Naive thymus-derived CD4-positive, alpha-beta T cell (primary cell): ENCODE results near the gene ZDHHC22. TPM values are rescaled to one million over a fixed set of nuclear protein-coding genes. Genes with fewer than 3 reads are reported as not detected.

ENCODE experiments used
- ATAC-seq: fragments of 150-1000 bp; cut with Tn5 transposase; 2 replicates; pipeline ENCODE4 v1.10.0; 2021; ENCODE audit warnings: mild to moderate bottlenecking, moderate library complexity
- CTCF ChIA-PET: fragments of 350-600 bp; sonication (Branson Sonifier 250); formaldehyde crosslinking; loops from one replicate; lab custom pipeline; 2021; ENCODE audit warnings: antibody characterized with exemption; lab: Charles Lee
- POLR2A ChIA-PET: fragments of 350-600 bp; sonication (Branson Sonifier 250); formaldehyde crosslinking; loops from one replicate; lab custom pipeline; 2021; ENCODE audit warnings: antibody characterized with exemption, inconsistent platforms; lab: Charles Lee
- DNase-seq, 9 donors: peaks; one replicate each; pipeline versions ENCODE4 v3.0.0 to v3.0.0-alpha.2; 2020 to 2022; ENCODE audit warnings: mixed read lengths in 1 of 9
- H3K27ac ChIP-seq: one replicate; pipeline ENCODE4 v1.7.0; 2013; ENCODE audit warnings: mild to moderate bottlenecking, low read depth, low read length, moderate library complexity
- H3K27me3 ChIP-seq, 2 donors: one replicate each; pipeline ENCODE4 v1.7.0; 2013; ENCODE audit warnings: low read length in 2 of 2, mild to moderate bottlenecking in 2 of 2, moderate library complexity in 2 of 2; ENCODE audit not compliant: control insufficient read depth in 2 of 2, insufficient read depth in 2 of 2
- H3K36me3 ChIP-seq, 3 experiments: 1 replicate in 2 of 3; 2 replicates in 1 of 3; pipeline ENCODE4 v1.7.0; 2013; ENCODE audit warnings: low read length in 3 of 3, mild to moderate bottlenecking in 3 of 3, moderate library complexity in 1 of 3; ENCODE audit not compliant: insufficient read depth in 3 of 3, control insufficient read depth in 2 of 3
- H3K4me1 ChIP-seq, 2 donors: one replicate each; pipeline ENCODE4 v1.7.0; 2013; ENCODE audit warnings: low read length in 2 of 2, mild to moderate bottlenecking in 2 of 2, moderate library complexity in 1 of 2; ENCODE audit not compliant: control insufficient read depth in 2 of 2, insufficient read depth in 2 of 2
- H3K4me3 ChIP-seq: 2 replicates; pipeline ENCODE4 v1.7.0; 2013; ENCODE audit warnings: mild to moderate bottlenecking, low read length
- H3K9me3 ChIP-seq, 3 experiments: 1 replicate in 2 of 3; 2 replicates in 1 of 3; pipeline ENCODE4 v1.7.0; 2013; ENCODE audit warnings: low read length in 3 of 3; ENCODE audit not compliant: control insufficient read depth in 2 of 3
- H3K27ac Mint-ChIP-seq, 9 donors: one replicate each; pipeline ENCODE4 v1.8.0; 2020 to 2022; ENCODE audit warnings: mixed read lengths in 9 of 9, mild to moderate bottlenecking in 8 of 9, moderate library complexity in 5 of 9, inconsistent platforms in 2 of 9
- H3K27me3 Mint-ChIP-seq, 5 donors: one replicate each; pipeline ENCODE4 v1.8.0; 2021 to 2022; ENCODE audit warnings: mixed read lengths in 5 of 5, mild to moderate bottlenecking in 1 of 5
- H3K36me3 Mint-ChIP-seq, 5 donors: one replicate each; pipeline ENCODE4 v1.8.0; 2020 to 2022; ENCODE audit warnings: mixed read lengths in 5 of 5, mild to moderate bottlenecking in 3 of 5, inconsistent platforms in 1 of 5
- H3K4me1 Mint-ChIP-seq, 7 donors: one replicate each; pipeline ENCODE4 v1.8.0; 2020 to 2022; ENCODE audit warnings: mixed read lengths in 7 of 7, mild to moderate bottlenecking in 3 of 7, inconsistent platforms in 1 of 7
- H3K4me3 Mint-ChIP-seq, 10 donors: one replicate each; pipeline ENCODE4 v1.8.0; 2020 to 2022; ENCODE audit warnings: mild to moderate bottlenecking in 10 of 10, mixed read lengths in 10 of 10, moderate library complexity in 6 of 10, inconsistent platforms in 2 of 10
- H3K9me3 Mint-ChIP-seq, 11 donors: one replicate each; pipeline ENCODE4 v1.8.0; 2020 to 2022; ENCODE audit warnings: mixed read lengths in 11 of 11, mild to moderate bottlenecking in 4 of 11, inconsistent platforms in 1 of 11, moderate library complexity in 1 of 11
- intact Hi-C, 2 donors: fragments of 100-400 bp; cut with micrococcal nuclease; formaldehyde crosslinking; loops; one replicate each; pipeline ENCODE4 v1.15.1; 2023
- polyA plus RNA-seq, 2 donors: library from polyadenylated mRNA; unstranded; fragments of 300-500 nt; fragmentation: Illumina TruSeq; gene quantifications; one replicate each; pipeline ENCODE4 v1.2.3, GENCODE V29; 2021
- total RNA-seq, 6 experiments: library from RNA in 5 of 6; stranded (reverse) in 5 of 6; gene quantifications; 1 replicate in 5 of 6; 2 replicates in 1 of 6; pipeline ENCODE4 v1.2.3 and lab custom pipeline; 2021 to 2026

The ZDHHC22 gene
- total and polyA plus RNA-seq, 7 experiments from 2014 or later: not detected

- Mint-ChIP-seq H3K4me1 (peaks cover 3 to 19% (median 12%) of the 10 kb centered on the region in 7 donors), H3K27ac (peak overlapping the region in 3 of 9 donors; percentile 3 to 82 (median 14))
Measured at GRCh38 chr14:77085538-77085937, 56.1 kb downstream of the ZDHHC22 start.

GRCh38 chr14:77084985-77085384 lies 56.6 kb downstream of the ZDHHC22 start:
- ATAC-seq (no peak), DNase-seq (no peak)
- ChIA-PET POLR2A (no interaction called here), CTCF (interaction anchor here (0.6 to 3.8 kb wide), 4 partner anchors 10 to 213 kb away, joined by 4 to 15 read pairs (median 5); no protein-coding TSS in a partner anchor)
- Mint-ChIP-seq H3K36me3 (peaks cover 0 to 3% (median 3%) of the 10 kb centered on the region in 5 donors), H3K27me3 (peaks cover 0 to 15% (median 5%) of the 10 kb centered on the region in 5 donors), H3K27ac (peak overlapping the region in 3 of 9 donors; percentile 3 to 82 (median 33)), H3K9me3 (peaks cover 0 to 10% (median 2%) of the 10 kb centered on the region in 11 donors), H3K4me1 (peaks cover 3 to 19% (median 12%) of the 10 kb centered on the region in 7 donors), H3K4me3 (no peak overlapping the region)
- H3K27ac ChIP-seq: no peak overlapping the region
- no peaks in the 10 kb centered on the region for H3K9me3 ChIP-seq
- H3K4me1 ChIP-seq: peaks cover 0 to 9% of the 10 kb centered on the region in 2 donors
- intact Hi-C loops: no loop called here
- H3K4me3 ChIP-seq: no peak overlapping the region
- no peaks in the 10 kb centered on the region for H3K27me3 ChIP-seq
- H3K36me3 ChIP-seq: no peaks in the 10 kb centered on the region

More at GRCh38 chr14:77085538-77085937, 56.1 kb downstream of the ZDHHC22 start:
- Histone ChIP-seq H3K27ac (no peak overlapping the region), H3K36me3 (no peaks in the 10 kb centered on the region), H3K4me3 (no peak overlapping the region), H3K4me1 (peaks cover 0 to 9% of the 10 kb centered on the region in 2 donors), H3K9me3 (no peaks in the 10 kb centered on the region), H3K27me3 (no peaks in the 10 kb centered on the region)
- intact Hi-C loops: no loop called here
- Mint-ChIP-seq H3K36me3 (no peaks in the 10 kb centered on the region), H3K27me3 (peaks cover 0 to 14% (median 5%) of the 10 kb centered on the region in 5 donors), H3K9me3 (peaks cover 0 to 8% (median 0%) of the 10 kb centered on the region in 11 donors), H3K4me3 (no peak overlapping the region)
- ChIA-PET CTCF (interaction anchor here (0.6 to 3.8 kb wide), 4 partner anchors 16 to 213 kb away, joined by 4 to 15 read pairs (median 5); no protein-coding TSS in a partner anchor), POLR2A (interaction anchor here (0.8 kb wide), 1 partner anchor 12 kb away, joined by 3 read pairs; no protein-coding TSS in a partner anchor)
- no peak for ATAC-seq
- no peak for DNase-seq

DNA sequence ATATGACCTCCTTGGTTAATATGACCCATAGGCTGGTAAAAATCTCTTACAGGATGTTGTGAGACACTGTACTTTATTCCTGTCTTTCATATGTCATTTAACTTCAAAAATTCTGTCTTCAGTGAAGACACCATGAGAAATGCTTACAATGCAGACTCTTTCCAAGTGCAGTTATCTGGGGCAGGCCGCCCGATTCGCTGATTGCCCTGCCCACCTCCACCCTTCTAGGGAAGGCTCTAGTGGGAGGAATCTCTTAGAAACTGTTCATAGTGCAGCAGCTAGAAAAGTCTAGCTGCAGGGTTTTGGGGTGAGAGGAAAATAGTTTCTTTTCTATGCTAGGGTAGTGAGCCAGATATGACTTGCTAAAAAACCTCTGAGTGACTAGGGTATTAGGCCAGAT lies 58.5 kb downstream of the ZDHHC22 start:
- no peak overlapping the region for H3K4me3 Mint-ChIP-seq
- H3K27ac ChIP-seq: no peak overlapping the region
- ATAC-seq (no peak), DNase-seq (no peak)
- H3K4me3 ChIP-seq: no peak overlapping the region
- peaks cover 0 to 9% (median 5%) of the 10 kb centered on the region in 5 donors for H3K27me3 Mint-ChIP-seq
- no peak overlapping the region for H3K27ac Mint-ChIP-seq
- ChIA-PET CTCF (interaction anchor here (1.4 to 3.8 kb wide), 3 partner anchors 13 to 14 kb away, joined by 3 to 15 read pairs (median 9); no protein-coding TSS in a partner anchor), POLR2A (no interaction called here)
- intact Hi-C loops: no loop called here
- H3K36me3 ChIP-seq: no peaks in the 10 kb centered on the region
- peaks cover 0 to 9% of the 10 kb centered on the region in 2 donors for H3K4me1 ChIP-seq
- H3K9me3 ChIP-seq: no peaks in the 10 kb centered on the region
- H3K27me3 ChIP-seq: no peaks in the 10 kb centered on the region
- H3K9me3 Mint-ChIP-seq: peaks cover 0 to 10% (median 5%) of the 10 kb centered on the region in 11 donors
- H3K4me1 Mint-ChIP-seq: peaks cover 3 to 19% (median 9%) of the 10 kb centered on the region in 7 donors
- peaks cover 0 to 8% (median 8%) of the 10 kb centered on the region in 5 donors for H3K36me3 Mint-ChIP-seq

DNA sequence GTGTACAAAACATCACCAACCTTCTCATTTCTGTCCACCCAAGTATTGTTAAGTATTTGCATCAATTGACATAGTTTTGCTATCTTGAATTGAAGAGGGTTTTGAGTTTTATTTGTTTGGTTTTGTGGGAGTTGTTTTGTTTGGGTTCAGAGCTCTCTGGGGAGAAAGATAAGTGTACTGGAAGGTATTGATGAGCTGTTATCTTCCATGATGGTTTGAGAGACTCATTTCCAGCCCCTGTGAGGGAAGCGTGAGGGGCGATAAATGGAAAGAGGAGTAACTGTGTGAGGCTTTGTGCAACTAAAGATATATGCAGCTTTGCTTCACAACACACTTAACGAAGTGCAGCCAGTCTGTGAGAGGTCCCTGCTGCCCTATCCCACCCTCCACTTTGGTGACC lies 59.2 kb downstream of the ZDHHC22 start:
- Mint-ChIP-seq H3K36me3 (peaks cover 0 to 8% (median 8%) of the 10 kb centered on the region in 5 donors), H3K27ac (peak overlapping the region in 1 of 9 donors; percentile 63), H3K9me3 (peaks cover 0 to 10% (median 5%) of the 10 kb centered on the region in 11 donors), H3K4me3 (no peak overlapping the region), H3K27me3 (peaks cover 0 to 9% (median 5%) of the 10 kb centered on the region in 5 donors), H3K4me1 (peaks cover 3 to 14% (median 7%) of the 10 kb centered on the region in 7 donors)
- no peaks in the 10 kb centered on the region for H3K27me3 ChIP-seq
- ChIA-PET POLR2A (no interaction called here), CTCF (interaction anchor here (1.4 to 2.8 kb wide), 2 partner anchors 12 to 13 kb away, joined by 3 to 9 read pairs; no protein-coding TSS in a partner anchor)
- ATAC-seq: no peak
- intact Hi-C loops: no loop called here
- H3K27ac ChIP-seq: no peak overlapping the region
- H3K4me3 ChIP-seq: no peak overlapping the region
- no peaks in the 10 kb centered on the region for H3K9me3 ChIP-seq
- H3K36me3 ChIP-seq: no peaks in the 10 kb centered on the region
- H3K4me1 ChIP-seq: peaks cover 0 to 9% of the 10 kb centered on the region in 2 donors
- DNase-seq: no peak

Other genes with a start within 250 kb of the ZDHHC22 start
- gene IRF2BPL, start 113.1 kb downstream of the ZDHHC22 start, total RNA-seq: 10 to 100 TPM; 30.2 to 45.2 (median 34.6) TPM
- 1 to 10 TPM; 3.5 to 3.8 TPM for gene IRF2BPL, start 113.1 kb downstream of the ZDHHC22 start, polyA plus RNA-seq
- gene CIPC, start 43.5 kb downstream of the ZDHHC22 start, total RNA-seq: 10 to 100 TPM in 4 of 5 experiments, 1 to 10 TPM in 1; 5.5 to 14.2 (median 12.9) TPM
- 1 to 10 TPM; 4.3 to 8.4 TPM for gene CIPC, start 43.5 kb downstream of the ZDHHC22 start, polyA plus RNA-seq
- 1 to 10 TPM in 2 of 5 experiments, under 1 TPM in 3; 0.46 to 4.9 (median 0.80) TPM for gene TMEM63C, start 40.0 kb upstream of the ZDHHC22 start, total RNA-seq
- not detected for gene TMEM63C, start 40.0 kb upstream of the ZDHHC22 start, polyA plus RNA-seq
- not detected for gene NGB, start 129.4 kb upstream of the ZDHHC22 start, total RNA-seq
- not detected for gene NGB, start 129.4 kb upstream of the ZDHHC22 start, polyA plus RNA-seq
- 10 to 100 TPM in 2 of 5 experiments, 1 to 10 TPM in 3; 6.9 to 15.3 (median 9.4) TPM for gene POMT2, start 179.1 kb upstream of the ZDHHC22 start, total RNA-seq
- under 1 TPM in 1 of 2 donors, not detected in 1; 0.39 TPM for gene POMT2, start 179.1 kb upstream of the ZDHHC22 start, polyA plus RNA-seq
- gene GSTZ1, start 179.2 kb upstream of the ZDHHC22 start, total RNA-seq: 10 to 100 TPM in 3 of 5 experiments, 1 to 10 TPM in 2; 7.1 to 13.4 (median 11.5) TPM
- gene GSTZ1, start 179.2 kb upstream of the ZDHHC22 start, polyA plus RNA-seq: 1 to 10 TPM; 5.6 to 9.5 TPM
- 10 to 100 TPM in 1 of 5 experiments, 1 to 10 TPM in 4; 5.5 to 18.6 (median 7.0) TPM for gene TMED8, start 235.3 kb upstream of the ZDHHC22 start, total RNA-seq
- gene TMED8, start 235.3 kb upstream of the ZDHHC22 start, polyA plus RNA-seq: 1 to 10 TPM; 2.4 to 3.1 TPM
- gene SAMD15, start 235.6 kb upstream of the ZDHHC22 start, total RNA-seq: under 1 TPM in 3 of 5 experiments, not detected in 2; 0.27 to 0.46 (median 0.42) TPM
- not detected for gene SAMD15, start 235.6 kb upstream of the ZDHHC22 start, polyA plus RNA-seq